ENCODE results near the gene CLDN3. TPM values are rescaled to one million over a fixed set of nuclear protein-coding genes. Genes with fewer than 3 reads are reported as not detected.

The CLDN3 gene
- total and polyA plus RNA-seq, 9 of the 15 experiments (the other 6 are each of a cell fraction or from before 2014, with no cell fraction given), result 0.29 TPM; not detected in 8

DNA sequence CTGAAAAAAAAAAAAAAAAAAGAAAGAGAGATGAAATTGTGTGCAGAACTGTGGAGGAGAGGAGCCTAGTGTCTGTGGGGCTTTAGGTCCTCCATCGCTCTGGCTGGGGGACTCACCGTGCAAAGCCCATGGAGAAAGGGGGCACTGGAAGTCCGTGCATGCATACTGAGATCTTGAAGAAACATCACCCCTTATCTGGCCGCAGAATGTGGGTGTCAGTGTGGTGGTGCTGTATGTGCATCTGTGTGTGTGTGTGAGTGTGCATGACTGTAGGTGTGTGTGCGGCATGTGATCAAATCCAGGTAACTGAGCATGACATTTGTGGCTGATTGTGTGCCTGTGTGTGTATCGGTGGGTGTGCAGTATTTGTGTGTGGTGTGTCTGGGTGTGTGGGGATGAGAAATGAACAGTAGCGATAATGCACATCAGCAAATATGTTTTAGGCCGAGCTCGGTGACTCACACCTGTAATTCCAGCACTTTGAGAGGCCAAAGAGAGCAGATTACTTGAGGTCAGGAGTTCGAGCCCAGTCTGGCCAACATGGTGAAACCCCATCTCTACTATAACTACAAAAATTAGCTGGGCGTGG, 8.8 kb upstream of the CLDN3 start (continued):
- TF ChIP-seq, protein P1, sequence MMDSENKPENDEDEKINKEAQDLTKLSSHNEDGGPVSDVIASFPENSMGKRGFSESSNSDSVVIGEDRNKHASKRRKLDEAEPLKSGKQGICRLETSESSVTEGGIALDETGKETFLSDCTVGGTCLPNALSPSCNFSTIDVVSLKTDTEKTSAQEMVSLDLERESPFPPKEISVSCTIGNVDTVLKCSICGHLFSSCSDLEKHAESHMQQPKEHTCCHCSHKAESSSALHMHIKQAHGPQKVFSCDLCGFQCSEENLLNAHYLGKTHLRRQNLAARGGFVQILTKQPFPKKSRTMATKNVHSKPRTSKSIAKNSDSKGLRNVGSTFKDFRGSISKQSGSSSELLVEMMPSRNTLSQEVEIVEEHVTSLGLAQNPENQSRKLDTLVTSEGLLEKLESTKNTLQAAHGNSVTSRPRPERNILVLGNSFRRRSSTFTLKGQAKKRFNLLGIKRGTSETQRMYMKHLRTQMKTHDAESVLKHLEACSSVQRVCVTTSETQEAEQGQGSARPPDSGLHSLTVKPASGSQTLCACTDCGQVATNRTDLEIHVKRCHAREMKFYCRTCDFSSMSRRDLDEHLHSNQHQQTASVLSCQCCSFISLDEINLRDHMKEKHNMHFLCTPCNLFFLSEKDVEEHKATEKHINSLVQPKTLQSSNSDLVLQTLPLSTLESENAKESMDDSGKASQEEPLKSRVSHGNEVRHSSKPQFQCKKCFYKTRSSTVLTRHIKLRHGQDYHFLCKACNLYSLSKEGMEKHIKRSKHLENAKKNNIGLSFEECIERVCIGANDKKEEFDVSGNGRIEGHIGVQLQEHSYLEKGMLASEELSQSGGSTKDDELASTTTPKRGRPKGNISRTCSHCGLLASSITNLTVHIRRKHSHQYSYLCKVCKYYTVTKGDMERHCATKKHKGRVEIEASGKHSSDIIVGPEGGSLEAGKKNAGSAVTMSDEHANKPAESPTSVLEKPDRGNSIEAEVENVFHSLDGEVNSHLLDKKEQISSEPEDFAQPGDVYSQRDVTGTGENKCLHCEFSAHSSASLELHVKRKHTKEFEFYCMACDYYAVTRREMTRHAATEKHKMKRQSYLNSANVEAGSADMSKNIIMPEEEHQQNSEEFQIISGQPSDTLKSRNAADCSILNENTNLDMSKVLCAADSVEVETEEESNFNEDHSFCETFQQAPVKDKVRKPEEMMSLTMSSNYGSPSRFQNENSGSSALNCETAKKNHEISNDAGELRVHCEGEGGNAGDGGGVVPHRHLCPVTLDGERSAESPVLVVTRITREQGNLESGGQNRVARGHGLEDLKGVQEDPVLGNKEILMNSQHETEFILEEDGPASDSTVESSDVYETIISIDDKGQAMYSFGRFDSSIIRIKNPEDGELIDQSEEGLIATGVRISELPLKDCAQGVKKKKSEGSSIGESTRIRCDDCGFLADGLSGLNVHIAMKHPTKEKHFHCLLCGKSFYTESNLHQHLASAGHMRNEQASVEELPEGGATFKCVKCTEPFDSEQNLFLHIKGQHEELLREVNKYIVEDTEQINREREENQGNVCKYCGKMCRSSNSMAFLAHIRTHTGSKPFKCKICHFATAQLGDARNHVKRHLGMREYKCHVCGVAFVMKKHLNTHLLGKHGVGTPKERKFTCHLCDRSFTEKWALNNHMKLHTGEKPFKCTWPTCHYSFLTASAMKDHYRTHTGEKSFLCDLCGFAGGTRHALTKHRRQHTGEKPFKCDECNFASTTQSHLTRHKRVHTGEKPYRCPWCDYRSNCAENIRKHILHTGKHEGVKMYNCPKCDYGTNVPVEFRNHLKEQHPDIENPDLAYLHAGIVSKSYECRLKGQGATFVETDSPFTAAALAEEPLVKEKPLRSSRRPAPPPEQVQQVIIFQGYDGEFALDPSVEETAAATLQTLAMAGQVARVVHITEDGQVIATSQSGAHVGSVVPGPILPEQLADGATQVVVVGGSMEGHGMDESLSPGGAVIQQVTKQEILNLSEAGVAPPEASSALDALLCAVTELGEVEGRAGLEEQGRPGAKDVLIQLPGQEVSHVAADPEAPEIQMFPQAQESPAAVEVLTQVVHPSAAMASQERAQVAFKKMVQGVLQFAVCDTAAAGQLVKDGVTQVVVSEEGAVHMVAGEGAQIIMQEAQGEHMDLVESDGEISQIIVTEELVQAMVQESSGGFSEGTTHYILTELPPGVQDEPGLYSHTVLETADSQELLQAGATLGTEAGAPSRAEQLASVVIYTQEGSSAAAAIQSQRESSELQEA (IDR thresholded peaks at IDR 0.05; ENCODE audit: low read depth), result no peak
- TF ChIP-seq DPF2 (IDR thresholded peaks at IDR 0.05), result peak; percentile 44
